Measurements from ENCODE around the gene PAK4. TPM values are rescaled to one million over a fixed set of nuclear protein-coding genes. Genes with fewer than 3 reads are reported as not detected.

PAK4 gene
- total RNA-seq, 1 donor from 2014 or later, result 8.5 TPM

DNA sequence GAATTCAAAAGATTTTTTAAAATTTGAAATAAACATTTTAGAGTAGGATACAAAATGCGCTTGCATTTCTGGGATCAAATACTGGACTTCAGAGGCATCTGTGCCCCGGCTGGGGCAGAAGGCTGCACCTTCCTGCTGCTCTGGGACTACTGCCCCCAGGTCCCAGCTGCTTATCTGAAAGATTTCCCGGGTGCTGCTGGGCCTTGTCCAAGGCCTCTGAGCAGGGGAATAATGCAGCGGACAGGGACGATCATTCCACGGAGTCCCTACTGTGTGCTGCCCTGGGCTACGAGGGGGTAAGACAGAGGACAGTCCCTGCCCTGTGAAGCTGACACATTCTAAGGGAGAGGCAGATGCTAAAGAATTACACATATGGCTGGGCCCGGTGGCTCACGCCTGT is 38.0 kb downstream of the PAK4 start:
- DNase-seq (ENCODE audit: low read depth), result no peak

DNA sequence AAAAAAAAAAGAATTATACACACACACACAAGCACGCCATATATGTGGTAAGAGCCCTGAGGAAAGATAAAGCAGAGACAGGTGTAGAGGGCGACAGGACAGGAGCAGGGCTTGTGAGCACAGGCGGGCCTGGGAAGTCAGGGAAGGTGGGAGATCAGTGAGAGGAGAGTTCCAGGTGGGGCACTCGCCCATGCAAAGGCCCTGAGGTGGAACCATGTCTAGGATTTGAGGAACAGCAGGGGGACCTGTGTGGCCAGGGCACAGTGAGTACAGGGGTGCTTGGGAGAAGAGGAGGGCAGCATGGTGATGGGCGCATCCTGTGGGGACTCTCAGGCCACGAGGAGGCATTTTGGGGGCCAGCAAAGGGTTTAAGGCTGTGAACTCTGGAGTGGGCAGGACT is 38.7 kb downstream of the PAK4 start:
- DNase-seq (ENCODE audit: low read depth), result no peak

DNA sequence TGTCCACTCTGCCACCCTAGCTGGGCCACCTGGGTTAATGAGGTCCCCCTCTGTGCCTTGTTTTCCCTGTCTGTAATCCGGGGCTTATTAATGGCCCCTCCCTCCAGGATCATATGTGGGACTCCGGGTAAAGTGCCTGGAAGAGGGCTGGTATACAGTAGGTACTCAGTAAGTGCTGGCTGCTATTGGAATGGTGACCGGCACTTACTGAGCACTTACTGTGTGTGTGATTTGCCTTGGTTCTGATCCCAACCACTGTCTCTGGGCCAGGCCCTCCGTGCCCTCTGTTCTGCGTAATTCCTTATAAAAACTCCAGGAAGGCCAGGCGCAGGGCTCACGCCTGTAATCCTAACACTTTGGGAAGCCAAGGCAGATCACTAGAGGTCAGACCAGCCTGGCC is 40.3 kb downstream of the PAK4 start:
- DNase-seq (ENCODE audit: low read depth), result no peak

DNA sequence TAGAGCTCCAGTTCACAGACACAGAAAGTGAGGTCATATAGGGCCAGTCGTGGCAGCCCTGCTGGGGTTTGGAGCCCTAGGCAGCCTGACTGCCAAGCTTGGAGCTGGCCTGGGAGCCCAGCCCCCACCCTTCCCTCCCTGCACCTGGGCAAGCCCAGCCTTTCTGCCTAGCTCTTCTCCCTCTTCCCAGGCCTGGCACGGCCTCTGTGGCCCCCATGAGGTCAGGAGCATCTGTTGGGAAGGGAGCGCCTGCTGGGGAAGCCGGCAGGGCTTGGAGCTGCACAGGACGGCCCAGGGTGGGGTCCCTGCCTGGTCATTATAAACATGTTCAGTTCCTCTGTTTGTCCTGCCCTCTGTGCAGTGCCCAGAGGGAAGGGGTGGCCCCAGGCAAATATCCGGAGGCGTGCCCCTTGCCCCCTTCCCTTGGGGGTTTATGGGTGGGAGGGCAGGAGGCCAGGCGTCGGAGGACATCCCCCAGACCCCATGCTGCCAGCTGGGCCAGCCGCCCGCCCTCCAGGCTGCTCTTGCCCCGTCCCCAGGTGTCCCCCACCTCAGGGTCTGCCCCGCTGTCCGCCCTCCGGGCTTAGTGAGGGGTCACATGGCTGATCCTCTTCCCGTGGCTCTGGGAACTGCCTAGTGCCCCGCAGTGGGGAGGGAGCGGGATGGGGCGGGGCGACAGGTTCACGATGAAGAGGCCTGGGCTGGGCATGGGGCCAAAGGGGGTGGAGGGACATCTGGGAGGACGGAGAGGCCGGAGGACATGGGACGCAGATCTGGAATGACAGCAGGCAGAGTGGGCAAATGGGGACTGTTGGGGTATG is 41.2 kb downstream of the PAK4 start:
- DNase-seq (ENCODE audit: low read depth), result peak; percentile 21

DNA sequence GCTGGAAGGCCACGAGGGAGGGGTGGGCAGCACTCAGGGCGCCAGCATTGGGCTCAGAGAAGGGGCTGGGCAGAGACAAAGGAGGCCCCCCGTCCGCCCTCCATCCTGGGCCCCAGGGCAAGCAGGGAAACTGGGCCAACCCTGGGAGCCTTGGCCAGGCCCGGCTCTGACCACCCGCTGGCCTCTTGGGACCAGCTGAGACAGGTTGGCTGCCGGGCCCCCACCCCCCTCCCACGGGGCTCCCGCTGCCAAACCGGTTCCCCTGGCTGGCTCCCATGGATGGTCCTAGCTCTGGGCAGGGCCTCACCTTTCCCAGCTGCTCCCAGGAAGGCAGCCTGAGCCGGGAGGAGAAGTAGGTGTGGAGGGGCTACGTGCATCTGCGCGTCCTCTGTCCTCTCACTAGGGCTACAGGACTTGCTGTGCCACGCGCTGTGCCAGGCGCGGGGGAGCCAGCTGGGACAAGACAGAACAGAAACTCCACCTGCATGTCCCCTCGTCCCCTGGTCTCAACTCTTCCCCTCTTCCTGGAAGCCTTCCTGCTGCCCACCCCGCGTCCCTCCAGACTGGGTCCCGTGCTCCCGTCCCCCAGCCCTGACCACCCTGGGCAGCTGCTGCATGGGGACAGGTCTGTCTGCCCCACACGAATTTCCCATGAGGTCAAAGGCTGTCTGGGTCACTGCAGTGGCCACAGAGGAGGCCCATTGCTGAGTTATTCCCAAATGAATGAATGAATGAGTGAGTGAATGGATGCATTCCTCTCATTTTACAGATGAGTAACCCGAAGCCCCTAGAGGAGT is 42.1 kb downstream of the PAK4 start:
- DNase-seq (ENCODE audit: low read depth), result no peak

DNA sequence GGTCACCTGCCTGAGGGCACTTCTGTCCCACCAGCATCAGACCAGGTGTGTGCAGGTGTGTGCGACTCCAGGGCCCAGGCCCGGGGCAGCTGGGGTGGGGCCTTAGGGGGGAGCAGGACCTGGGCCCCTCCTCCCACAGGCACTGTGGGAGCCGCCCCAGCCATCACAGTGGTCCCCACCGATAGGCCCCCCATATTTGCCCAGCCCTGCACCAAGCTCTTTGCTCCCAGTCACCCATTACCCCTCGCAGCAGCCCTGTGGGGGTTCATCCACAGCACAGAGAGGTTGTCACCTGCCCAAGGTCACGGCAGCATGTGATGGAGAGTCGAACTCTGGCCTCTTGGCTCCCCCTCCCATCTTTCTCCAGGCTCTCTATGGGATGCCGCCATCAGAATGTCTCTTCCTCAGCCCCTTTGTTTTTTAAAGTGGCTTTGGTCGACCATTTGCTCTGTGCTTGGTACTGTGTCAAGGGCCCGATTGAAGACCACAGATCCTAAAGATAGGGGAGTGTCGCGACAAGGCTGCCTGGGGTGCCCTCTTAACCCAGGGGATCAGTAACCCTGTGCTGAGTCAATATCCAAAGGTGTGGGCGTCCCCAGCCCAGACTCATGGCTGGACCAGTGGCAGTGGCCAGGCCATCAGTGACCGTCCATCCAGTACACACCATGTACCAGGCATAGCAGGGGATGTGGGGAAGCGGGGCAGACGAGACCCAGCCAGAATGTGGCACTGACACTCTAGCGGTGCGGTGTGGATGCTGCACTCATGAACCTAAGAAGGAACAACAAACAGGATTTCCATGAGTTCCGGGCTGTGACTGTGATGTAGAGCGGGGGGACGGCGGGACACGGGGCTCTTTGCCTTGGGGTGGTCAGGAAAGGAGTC is 42.9 kb downstream of the PAK4 start:
- DNase-seq (ENCODE audit: low read depth), result no peak

DNA sequence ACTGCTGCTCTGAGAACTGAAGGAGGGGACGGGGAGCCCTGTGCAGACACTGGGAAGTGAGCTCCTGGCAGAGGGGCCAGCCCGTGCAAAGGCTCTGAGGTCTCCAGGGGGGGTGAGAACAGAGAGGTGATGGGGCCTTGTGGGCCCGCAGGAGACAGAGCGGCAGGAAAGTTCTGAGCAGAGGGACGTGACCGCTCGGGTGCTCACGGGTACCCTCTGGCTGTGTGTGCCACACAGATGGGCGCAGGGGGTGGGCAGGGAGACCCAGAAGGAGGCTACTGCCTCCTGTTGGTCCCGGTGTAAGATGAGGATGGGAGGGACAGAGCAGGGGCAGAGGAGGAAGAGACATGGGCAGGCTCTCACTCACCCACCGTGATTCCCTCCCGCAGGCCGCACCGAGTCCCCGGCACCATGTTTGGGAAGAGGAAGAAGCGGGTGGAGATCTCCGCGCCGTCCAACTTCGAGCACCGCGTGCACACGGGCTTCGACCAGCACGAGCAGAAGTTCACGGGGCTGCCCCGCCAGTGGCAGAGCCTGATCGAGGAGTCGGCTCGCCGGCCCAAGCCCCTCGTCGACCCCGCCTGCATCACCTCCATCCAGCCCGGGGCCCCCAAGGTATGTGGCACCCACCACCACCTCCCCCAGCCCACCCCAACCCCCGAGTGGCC is 43.7 kb downstream of the PAK4 start:
- DNase-seq (ENCODE audit: low read depth), result no peak

DNA sequence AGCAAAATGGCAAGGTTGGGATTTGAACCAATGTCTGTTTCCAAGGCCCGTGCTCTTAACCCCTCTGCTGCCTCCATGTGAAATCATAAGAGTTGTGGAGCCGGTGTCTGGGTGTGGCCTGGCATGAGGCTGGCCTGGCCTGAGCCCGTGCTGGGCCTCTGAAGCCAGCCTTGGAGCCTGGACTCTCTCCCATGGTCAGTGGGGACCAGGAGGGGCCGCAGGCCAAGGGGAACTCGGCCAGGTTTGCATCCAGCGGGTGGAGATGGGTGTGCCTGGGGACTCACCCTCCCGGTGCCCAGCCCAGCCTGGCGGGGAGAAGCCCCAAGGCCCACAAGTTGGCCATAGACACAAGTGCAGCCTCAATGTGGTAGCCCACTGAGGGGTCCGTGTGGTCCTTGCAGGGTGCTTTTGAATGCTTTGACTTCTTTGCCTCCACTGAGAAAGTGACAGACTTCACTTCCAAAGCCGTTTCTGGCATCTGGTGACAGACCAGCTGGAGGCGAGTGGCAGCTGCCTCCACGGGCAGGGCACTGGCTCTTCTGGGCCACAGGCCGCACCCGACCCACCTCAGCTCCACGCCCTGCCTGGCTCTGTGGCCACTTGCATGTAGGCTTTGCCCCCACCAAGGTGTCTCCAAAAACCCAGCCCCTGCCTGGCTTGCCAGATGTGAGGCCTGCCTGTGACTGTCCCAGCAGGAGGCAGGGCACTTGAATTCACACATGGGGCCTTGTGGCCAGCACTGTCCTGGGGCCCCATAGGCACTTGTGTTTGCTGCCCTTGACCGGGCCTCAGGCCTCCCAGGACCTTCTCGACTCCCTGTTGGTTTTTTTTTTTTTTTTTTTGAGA is 45.0 kb downstream of the PAK4 start:
- DNase-seq (ENCODE audit: low read depth), result peak; percentile 71

DNA sequence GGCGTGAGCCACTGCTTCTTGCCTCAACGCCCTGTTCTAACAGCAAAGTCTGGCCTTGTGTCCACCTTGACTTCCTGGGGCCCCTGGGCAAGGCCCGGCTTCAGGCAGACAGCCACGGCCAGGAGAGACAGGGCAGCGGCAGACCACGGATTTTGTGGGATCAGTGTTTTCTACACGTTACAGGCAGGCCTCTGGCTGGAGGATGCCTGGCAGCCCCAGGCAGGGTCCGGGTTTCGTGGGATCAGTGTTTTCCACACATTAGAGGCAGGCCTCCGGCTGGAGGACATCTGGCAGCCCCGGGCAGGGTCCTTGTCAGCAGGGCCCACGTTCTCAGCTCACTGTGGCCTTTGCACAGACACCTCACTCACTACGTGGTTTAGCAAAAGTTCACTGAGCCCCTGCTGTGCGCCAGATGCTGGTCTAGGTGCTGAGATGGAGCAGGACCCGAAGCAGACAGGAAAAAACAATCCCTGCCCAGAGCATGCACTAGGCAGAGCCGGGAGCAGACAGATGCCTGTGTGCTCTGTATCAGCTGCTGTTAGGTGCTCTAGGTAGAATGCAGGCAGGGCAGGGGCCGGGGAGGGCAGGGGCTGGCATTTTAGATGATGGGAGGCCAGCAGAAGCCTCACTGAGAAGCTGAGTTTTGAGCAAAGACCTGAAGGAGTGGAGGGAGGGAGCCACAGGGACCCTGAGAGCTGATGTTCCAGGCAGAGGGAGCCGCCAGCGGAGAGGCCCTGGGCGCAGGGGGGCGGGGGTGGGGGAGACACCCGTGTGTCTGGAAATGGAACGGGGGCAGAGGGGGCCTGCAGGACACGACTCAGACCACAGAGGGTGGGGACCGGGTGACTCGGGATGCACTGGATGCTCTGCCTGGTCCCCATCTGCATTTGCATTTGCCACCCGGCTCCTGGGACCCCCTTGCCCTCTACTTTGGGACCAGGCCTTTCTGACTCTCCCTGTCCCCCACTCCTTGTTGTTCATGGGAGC is 46.2 kb downstream of the PAK4 start:
- no peak for DNase-seq (ENCODE audit: low read depth)

DNA sequence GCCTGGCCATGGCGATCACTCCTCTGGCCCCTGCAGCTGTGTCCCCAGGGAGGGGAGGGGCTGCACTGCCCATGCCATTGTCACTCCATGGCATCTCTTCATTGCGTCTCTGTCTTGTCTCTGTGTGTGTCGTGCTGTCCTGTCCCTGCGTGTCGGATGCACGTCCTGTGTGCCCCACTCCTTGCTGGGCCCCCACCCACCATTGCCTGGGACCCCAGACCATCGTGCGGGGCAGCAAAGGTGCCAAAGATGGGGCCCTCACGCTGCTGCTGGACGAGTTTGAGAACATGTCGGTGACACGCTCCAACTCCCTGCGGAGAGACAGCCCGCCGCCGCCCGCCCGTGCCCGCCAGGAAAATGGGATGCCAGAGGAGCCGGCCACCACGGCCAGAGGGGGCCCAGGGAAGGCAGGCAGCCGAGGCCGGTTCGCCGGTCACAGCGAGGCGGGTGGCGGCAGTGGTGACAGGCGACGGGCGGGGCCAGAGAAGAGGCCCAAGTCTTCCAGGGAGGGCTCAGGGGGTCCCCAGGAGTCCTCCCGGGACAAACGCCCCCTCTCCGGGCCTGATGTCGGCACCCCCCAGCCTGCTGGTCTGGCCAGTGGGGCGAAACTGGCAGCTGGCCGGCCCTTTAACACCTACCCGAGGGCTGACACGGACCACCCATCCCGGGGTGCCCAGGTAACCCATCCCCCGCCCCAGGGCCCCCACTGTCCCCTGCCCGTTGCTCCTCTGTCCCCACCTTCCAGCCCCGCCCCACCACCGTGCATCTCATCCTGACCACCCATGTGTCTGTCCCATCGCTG is 47.3 kb downstream of the PAK4 start:
- no peak for DNase-seq (ENCODE audit: low read depth)

DNA sequence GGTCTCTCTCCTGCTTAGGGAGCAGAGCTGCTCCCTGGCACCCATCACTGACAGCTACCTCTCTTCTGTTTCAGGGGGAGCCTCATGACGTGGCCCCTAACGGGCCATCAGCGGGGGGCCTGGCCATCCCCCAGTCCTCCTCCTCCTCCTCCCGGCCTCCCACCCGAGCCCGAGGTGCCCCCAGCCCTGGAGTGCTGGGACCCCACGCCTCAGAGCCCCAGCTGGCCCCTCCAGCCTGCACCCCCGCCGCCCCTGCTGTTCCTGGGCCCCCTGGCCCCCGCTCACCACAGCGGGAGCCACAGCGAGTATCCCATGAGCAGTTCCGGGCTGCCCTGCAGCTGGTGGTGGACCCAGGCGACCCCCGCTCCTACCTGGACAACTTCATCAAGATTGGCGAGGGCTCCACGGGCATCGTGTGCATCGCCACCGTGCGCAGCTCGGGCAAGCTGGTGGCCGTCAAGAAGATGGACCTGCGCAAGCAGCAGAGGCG is 48.0 kb downstream of the PAK4 start:
- no peak for DNase-seq (ENCODE audit: low read depth)

DNA sequence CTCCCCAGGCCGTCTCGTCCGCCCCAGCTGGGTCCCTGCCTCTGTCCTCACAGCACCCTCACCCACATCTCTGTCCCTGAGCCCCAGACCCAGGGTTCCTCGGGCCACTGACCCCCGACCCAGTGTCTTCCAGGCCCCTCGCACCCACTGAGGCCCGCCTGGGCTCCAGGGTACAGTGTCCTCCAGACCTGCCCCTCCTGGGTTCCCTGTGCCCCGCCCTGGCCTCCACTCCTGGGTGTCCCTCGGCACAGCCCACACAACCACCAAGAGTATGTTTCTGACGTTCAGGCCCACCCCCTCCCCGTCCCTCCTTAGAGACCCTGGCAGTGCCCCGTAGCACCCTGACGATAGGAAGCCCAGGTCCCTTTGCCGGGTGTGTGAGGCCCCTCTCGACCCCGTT is 48.6 kb downstream of the PAK4 start:
- DNase-seq (ENCODE audit: low read depth), result no peak

DNA sequence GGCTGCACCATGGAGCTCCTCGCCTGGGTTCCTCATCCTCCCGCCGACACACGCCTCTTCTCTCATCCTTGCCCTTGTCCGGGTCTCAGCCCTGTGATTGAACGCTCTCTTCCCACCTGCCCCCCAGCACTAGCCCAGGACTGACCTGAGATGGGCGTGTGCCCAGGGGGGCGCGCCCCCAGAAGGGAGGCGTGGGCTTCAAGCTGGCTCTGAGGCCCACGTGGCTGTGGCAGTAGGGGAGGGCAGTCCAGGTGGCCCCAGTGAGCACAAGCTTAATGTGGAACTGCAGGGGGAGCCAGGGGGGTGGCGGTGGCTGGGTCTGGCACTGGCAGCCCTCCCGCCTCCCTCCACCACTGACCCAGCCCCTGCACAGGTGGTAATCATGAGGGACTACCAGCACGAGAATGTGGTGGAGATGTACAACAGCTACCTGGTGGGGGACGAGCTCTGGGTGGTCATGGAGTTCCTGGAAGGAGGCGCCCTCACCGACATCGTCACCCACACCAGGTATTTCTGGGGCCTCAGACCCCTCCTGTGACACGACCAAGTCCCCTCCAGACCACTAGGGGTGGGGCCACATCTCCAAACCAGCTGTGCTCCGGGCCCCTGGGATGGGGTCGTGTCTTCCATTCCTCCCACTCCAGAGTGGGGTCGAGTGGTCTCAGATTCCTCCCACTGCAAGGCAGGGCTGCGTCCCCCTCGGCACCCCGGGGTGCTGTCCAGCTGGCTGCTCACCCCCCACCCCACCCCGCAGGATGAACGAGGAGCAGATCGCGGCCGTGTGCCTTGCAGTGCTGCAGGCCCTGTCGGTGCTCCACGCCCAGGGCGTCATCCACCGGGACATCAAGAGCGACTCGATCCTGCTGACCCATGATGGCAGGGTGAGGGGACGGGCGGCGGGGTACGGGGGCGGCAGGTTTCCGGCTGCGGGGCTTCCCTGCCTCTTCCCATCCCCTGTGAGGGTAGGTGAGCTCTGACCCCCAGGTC is 49.3 kb downstream of the PAK4 start:
- DNase-seq (ENCODE audit: low read depth), result no peak

DNA sequence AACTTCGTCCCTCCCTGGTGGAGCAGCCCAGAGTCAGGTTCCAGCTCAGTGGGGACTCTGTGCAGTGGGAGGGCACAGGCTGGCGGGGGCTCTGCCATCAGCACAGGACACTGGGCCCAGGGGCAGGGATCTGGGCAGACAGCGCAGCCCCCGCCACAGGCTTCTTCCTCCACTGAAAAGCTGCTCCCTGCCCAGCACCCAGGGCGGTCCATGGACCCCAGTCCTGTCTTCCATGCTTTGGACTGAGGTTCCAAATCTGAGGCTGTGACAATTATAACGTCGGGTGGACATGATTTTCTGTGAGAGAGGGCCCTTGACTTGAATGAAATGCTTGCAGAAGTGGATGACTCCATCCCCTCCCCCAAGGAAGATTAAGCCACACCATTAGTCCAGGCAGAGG is 50.0 kb downstream of the PAK4 start:
- no peak for DNase-seq (ENCODE audit: low read depth)

DNA sequence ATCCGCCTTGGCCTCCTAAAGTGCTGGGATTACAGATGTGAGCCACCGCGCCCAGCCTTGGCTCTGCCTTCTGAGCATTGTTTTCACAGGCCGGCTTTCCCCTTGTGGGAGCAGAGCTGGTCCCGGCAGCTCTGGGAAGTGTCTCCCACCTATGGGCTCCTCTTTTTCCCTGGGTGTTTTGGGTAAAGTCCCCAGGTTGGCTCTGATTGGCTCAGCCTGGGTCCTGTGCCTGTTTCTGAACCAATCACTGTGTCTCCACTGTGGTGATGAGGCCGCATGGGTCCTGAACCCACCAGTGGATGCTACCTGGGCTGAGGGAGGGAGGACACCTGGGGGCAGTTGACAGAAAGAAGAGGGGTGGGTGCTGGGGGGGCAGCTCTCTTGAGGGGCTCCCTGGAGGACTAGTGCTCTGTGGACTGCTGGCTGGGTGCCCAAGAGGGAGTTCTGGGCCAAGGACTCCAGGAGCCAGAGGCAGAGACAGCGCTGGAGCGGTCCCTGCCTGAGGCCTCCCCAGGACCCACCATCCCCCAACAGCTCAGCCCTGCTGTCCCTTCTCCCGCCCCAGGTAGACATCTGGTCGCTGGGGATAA is 51.6 kb downstream of the PAK4 start:
- no peak for DNase-seq (ENCODE audit: low read depth)

DNA sequence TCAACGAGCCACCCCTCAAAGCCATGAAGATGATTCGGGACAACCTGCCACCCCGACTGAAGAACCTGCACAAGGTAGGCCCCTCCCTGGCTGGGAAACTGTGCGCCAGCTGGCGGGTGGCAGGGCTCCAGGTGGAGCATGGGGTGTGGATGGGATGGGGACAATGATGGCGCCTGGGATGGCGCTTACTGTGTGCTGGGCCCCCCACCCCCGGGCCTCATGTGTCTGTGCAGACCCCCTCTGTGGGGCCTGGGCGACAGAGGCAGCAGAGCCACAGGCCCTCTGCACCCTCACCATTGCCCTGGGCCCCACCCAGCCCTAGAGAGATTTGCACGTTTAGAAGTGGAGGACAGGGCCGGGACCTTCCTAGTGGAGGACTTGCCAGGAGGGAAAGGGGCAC is 52.1 kb downstream of the PAK4 start:
- DNase-seq (ENCODE audit: low read depth), result no peak

All from myocyte (in vitro differentiated cells).